ENCODE results near the gene LFNG. TPM values are rescaled to one million over a fixed set of nuclear protein-coding genes. Genes with fewer than 3 reads are reported as not detected.

LFNG gene
- total RNA-seq, 1 donor from 2014 or later: 36.8 TPM

GRCh38 chr7:2508327-2509215 is 11.0 kb upstream of the LFNG start:
- H3K36me3 ChIP-seq: no peaks in the 10 kb centered on the region
- H3K27ac ChIP-seq: peak overlapping the region; percentile 44
- TF ChIP-seq POLR2AphosphoS5 (IDR thresholded peaks at IDR 0.05; ENCODE audit: insufficient read depth in 1 of 2, low read depth in 1 of 2): peak in 1 of 2 donors; percentile 73
- no peak for TF ChIP-seq POLR2A (IDR thresholded peaks at IDR 0.05)
- TF ChIP-seq CTCF (IDR thresholded peaks at IDR 0.05): no peak
- DNase-seq (ENCODE audit: extremely low spot score in 2 of 2): no peak
- intact Hi-C loops (cut with DNase I): no loop called here
- H3K4me3 ChIP-seq: no peak overlapping the region
- no peaks in the 10 kb centered on the region for H3K27me3 ChIP-seq
- H3K9me3 ChIP-seq: no peaks in the 10 kb centered on the region
- H3K4me1 ChIP-seq: peaks cover 55% of the 10 kb centered on the region

- Histone ChIP-seq H3K4me3 (no peak overlapping the region), H3K9me3 (no peaks in the 10 kb centered on the region), H3K27me3 (no peaks in the 10 kb centered on the region), H3K4me1 (peaks cover 52% of the 10 kb centered on the region), H3K36me3 (no peaks in the 10 kb centered on the region), H3K27ac (peak overlapping the region; percentile 44)
- no peak for TF ChIP-seq POLR2A (IDR thresholded peaks at IDR 0.05)
- no peak for TF ChIP-seq CTCF (IDR thresholded peaks at IDR 0.05)
- no peak for TF ChIP-seq POLR2AphosphoS5 (IDR thresholded peaks at IDR 0.05; ENCODE audit: insufficient read depth in 1 of 2, low read depth in 1 of 2)
- intact Hi-C loops (cut with DNase I): no loop called here
- DNase-seq (ENCODE audit: extremely low spot score in 2 of 2): no peak
These were observed 10.2 kb upstream of the LFNG start for GRCh38 chr7:2509298-2509906.

- DNase-seq (ENCODE audit: extremely low spot score in 2 of 2): no peak
- intact Hi-C loops (cut with DNase I): no loop called here
- Histone ChIP-seq H3K27me3 (no peaks in the 10 kb centered on the region), H3K27ac (peak overlapping the region; percentile 44), H3K4me1 (peaks cover 52% of the 10 kb centered on the region), H3K9me3 (no peaks in the 10 kb centered on the region), H3K4me3 (no peak overlapping the region), H3K36me3 (no peaks in the 10 kb centered on the region)
- TF ChIP-seq POLR2AphosphoS5 (IDR thresholded peaks at IDR 0.05; ENCODE audit: insufficient read depth in 1 of 2, low read depth in 1 of 2): no peak
- no peak for TF ChIP-seq CTCF (IDR thresholded peaks at IDR 0.05)
- TF ChIP-seq POLR2A (IDR thresholded peaks at IDR 0.05): no peak
These were observed 9.3 kb upstream of the LFNG start for GRCh38 chr7:2510130-2510776.

GRCh38 chr7:2510909-2511768 is 8.4 kb upstream of the LFNG start:
- TF ChIP-seq CTCF (IDR thresholded peaks at IDR 0.05) (no peak), POLR2AphosphoS5 (IDR thresholded peaks at IDR 0.05; ENCODE audit: insufficient read depth in 1 of 2, low read depth in 1 of 2) (peak in 1 of 2 donors; percentile 14)
- intact Hi-C loops (cut with DNase I): no loop called here
- H3K27me3 ChIP-seq: no peaks in the 10 kb centered on the region

More at GRCh38 chr7:2510909-2511768, 8.4 kb upstream of the LFNG start:
- Histone ChIP-seq H3K4me3 (no peak overlapping the region), H3K36me3 (no peaks in the 10 kb centered on the region), H3K4me1 (peaks cover 52% of the 10 kb centered on the region), H3K27ac (peak overlapping the region; percentile 44), H3K9me3 (no peaks in the 10 kb centered on the region)
- no peak for DNase-seq (ENCODE audit: extremely low spot score in 2 of 2)

All from vagina (tissue), 2 donors.